Memory B cell (primary cell): ENCODE data around the gene GFPT2.

Experiments used
- ATAC-seq: fragments of 150-1000 bp; cut with Tn5 transposase; 2 replicates; pipeline ENCODE4 v1.10.0; 2021; ENCODE audit warnings: low read depth, mild to moderate bottlenecking, moderate library complexity
- DNase-seq, 2 donors: peaks; one replicate each; pipeline ENCODE4 v3.0.0; 2022; ENCODE audit warnings: low spot score in 2 of 2
- H3K27ac Mint-ChIP-seq: one replicate; pipeline ENCODE4 v1.8.0; 2022; ENCODE audit warnings: mild to moderate bottlenecking, moderate library complexity, mixed read lengths
- H3K27me3 Mint-ChIP-seq: one replicate; pipeline ENCODE4 v1.8.0; 2022; ENCODE audit warnings: mixed read lengths
- H3K36me3 Mint-ChIP-seq: one replicate; pipeline ENCODE4 v1.8.0; 2022; ENCODE audit warnings: mild to moderate bottlenecking, mixed read lengths
- H3K4me1 Mint-ChIP-seq: one replicate; pipeline ENCODE4 v1.8.0; 2022; ENCODE audit warnings: mixed read lengths
- H3K4me3 Mint-ChIP-seq: one replicate; pipeline ENCODE4 v1.8.0; 2022; ENCODE audit warnings: mild to moderate bottlenecking, moderate library complexity, mixed read lengths
- H3K9me3 Mint-ChIP-seq: one replicate; pipeline ENCODE4 v1.8.0; 2022; ENCODE audit warnings: mixed read lengths

GFPT2 gene

GRCh38 chr5:180370861-180371641 is 17.9 kb upstream of the GFPT2 start:
- no peaks in the 10 kb centered on the region for H3K9me3 Mint-ChIP-seq
- H3K4me1 Mint-ChIP-seq, result no peaks in the 10 kb centered on the region
- H3K27me3 Mint-ChIP-seq, result peaks cover 6% of the 10 kb centered on the region
- no peak overlapping the region for H3K4me3 Mint-ChIP-seq
- H3K36me3 Mint-ChIP-seq, result no peaks in the 10 kb centered on the region
- no peak overlapping the region for H3K27ac Mint-ChIP-seq
- ATAC-seq, result no peak
- DNase-seq, result no peak

- H3K36me3 Mint-ChIP-seq, result no peaks in the 10 kb centered on the region
- no peak for ATAC-seq
Observed at GRCh38 chr5:180367991-180368390, 14.9 kb upstream of the GFPT2 start.

GRCh38 chr5:180367300-180367699 is 14.2 kb upstream of the GFPT2 start:
- H3K36me3 Mint-ChIP-seq, result no peaks in the 10 kb centered on the region

More at GRCh38 chr5:180367991-180368390, 14.9 kb upstream of the GFPT2 start:
- no peaks in the 10 kb centered on the region for H3K9me3 Mint-ChIP-seq
- DNase-seq, result no peak
- no peak overlapping the region for H3K27ac Mint-ChIP-seq
- no peaks in the 10 kb centered on the region for H3K4me1 Mint-ChIP-seq
- no peak overlapping the region for H3K4me3 Mint-ChIP-seq
- H3K27me3 Mint-ChIP-seq, result peaks cover 10% of the 10 kb centered on the region

GRCh38 chr5:180366326-180366725 is 13.2 kb upstream of the GFPT2 start:
- H3K27ac Mint-ChIP-seq, result no peak overlapping the region
- ATAC-seq (no peak), DNase-seq (no peak)
- H3K9me3 Mint-ChIP-seq, result no peaks in the 10 kb centered on the region
- H3K27me3 Mint-ChIP-seq, result peaks cover 10% of the 10 kb centered on the region
- H3K4me3 Mint-ChIP-seq, result no peak overlapping the region
- no peaks in the 10 kb centered on the region for H3K36me3 Mint-ChIP-seq
- no peaks in the 10 kb centered on the region for H3K4me1 Mint-ChIP-seq

More at GRCh38 chr5:180367300-180367699, 14.2 kb upstream of the GFPT2 start:
- no peak overlapping the region for H3K4me3 Mint-ChIP-seq
- no peaks in the 10 kb centered on the region for H3K4me1 Mint-ChIP-seq
- DNase-seq (no peak), ATAC-seq (no peak)
- no peaks in the 10 kb centered on the region for H3K9me3 Mint-ChIP-seq
- no peak overlapping the region for H3K27ac Mint-ChIP-seq
- peaks cover 10% of the 10 kb centered on the region for H3K27me3 Mint-ChIP-seq

- ATAC-seq, result no peak
- no peak overlapping the region for H3K27ac Mint-ChIP-seq
Observed at GRCh38 chr5:180365829-180366228, 12.7 kb upstream of the GFPT2 start.

GRCh38 chr5:180364306-180364856 is 11.2 kb upstream of the GFPT2 start:
- H3K27me3 Mint-ChIP-seq, result peaks cover 6% of the 10 kb centered on the region
- no peak overlapping the region for H3K4me3 Mint-ChIP-seq
- DNase-seq (no peak), ATAC-seq (no peak)
- H3K9me3 Mint-ChIP-seq, result no peaks in the 10 kb centered on the region
- H3K27ac Mint-ChIP-seq, result no peak overlapping the region
- no peaks in the 10 kb centered on the region for H3K4me1 Mint-ChIP-seq
- H3K36me3 Mint-ChIP-seq, result no peaks in the 10 kb centered on the region

More at GRCh38 chr5:180365829-180366228, 12.7 kb upstream of the GFPT2 start:
- DNase-seq, result no peak
- Mint-ChIP-seq H3K27me3 (peaks cover 10% of the 10 kb centered on the region), H3K4me1 (no peaks in the 10 kb centered on the region), H3K4me3 (no peak overlapping the region), H3K9me3 (no peaks in the 10 kb centered on the region), H3K36me3 (no peaks in the 10 kb centered on the region)

GRCh38 chr5:180360078-180360957 is 7.2 kb upstream of the GFPT2 start:
- Mint-ChIP-seq H3K4me3 (no peak overlapping the region), H3K27ac (no peak overlapping the region), H3K4me1 (no peaks in the 10 kb centered on the region), H3K36me3 (no peaks in the 10 kb centered on the region), H3K9me3 (peaks cover 4% of the 10 kb centered on the region), H3K27me3 (peaks cover 16% of the 10 kb centered on the region)
- ATAC-seq (no peak), DNase-seq (no peak)

GRCh38 chr5:180358694-180359093 is 5.6 kb upstream of the GFPT2 start:
- ATAC-seq (no peak), DNase-seq (no peak)
- Mint-ChIP-seq H3K9me3 (peaks cover 4% of the 10 kb centered on the region), H3K4me3 (no peak overlapping the region), H3K27ac (no peak overlapping the region), H3K36me3 (no peaks in the 10 kb centered on the region), H3K27me3 (peaks cover 23% of the 10 kb centered on the region), H3K4me1 (peaks cover 5% of the 10 kb centered on the region)

- H3K36me3 Mint-ChIP-seq, result no peaks in the 10 kb centered on the region
- H3K9me3 Mint-ChIP-seq, result peaks cover 4% of the 10 kb centered on the region
- H3K27me3 Mint-ChIP-seq, result peaks cover 23% of the 10 kb centered on the region
Observed at GRCh38 chr5:180358179-180358578, 5.0 kb upstream of the GFPT2 start.

GRCh38 chr5:180354966-180355365 is 1.8 kb upstream of the GFPT2 start:
- peaks cover 31% of the 10 kb centered on the region for H3K27me3 Mint-ChIP-seq
- H3K36me3 Mint-ChIP-seq, result no peaks in the 10 kb centered on the region
- H3K9me3 Mint-ChIP-seq, result peaks cover 4% of the 10 kb centered on the region
- no peak overlapping the region for H3K4me3 Mint-ChIP-seq
- H3K27ac Mint-ChIP-seq, result no peak overlapping the region
- ATAC-seq, result no peak
- H3K4me1 Mint-ChIP-seq, result peaks cover 5% of the 10 kb centered on the region
- no peak for DNase-seq

More at GRCh38 chr5:180358179-180358578, 5.0 kb upstream of the GFPT2 start:
- Mint-ChIP-seq H3K4me3 (no peak overlapping the region), H3K4me1 (peaks cover 5% of the 10 kb centered on the region), H3K27ac (no peak overlapping the region)
- no peak for ATAC-seq
- DNase-seq, result no peak

- peaks cover 5% of the 10 kb centered on the region for H3K4me1 Mint-ChIP-seq
- H3K9me3 Mint-ChIP-seq, result peaks cover 4% of the 10 kb centered on the region
- H3K27me3 Mint-ChIP-seq, result peaks cover 34% of the 10 kb centered on the region
- H3K4me3 Mint-ChIP-seq, result peak overlapping the region; percentile 70
- no peaks in the 10 kb centered on the region for H3K36me3 Mint-ChIP-seq
- no peak for DNase-seq
- no peak overlapping the region for H3K27ac Mint-ChIP-seq
- no peak for ATAC-seq
Observed at GRCh38 chr5:180353980-180354452, 880 bp upstream of the GFPT2 start.

- Mint-ChIP-seq H3K9me3 (no peaks in the 10 kb centered on the region), H3K27ac (no peak overlapping the region), H3K27me3 (peaks cover 36% of the 10 kb centered on the region), H3K4me3 (peak overlapping the region; percentile 72), H3K4me1 (peaks cover 5% of the 10 kb centered on the region), H3K36me3 (no peaks in the 10 kb centered on the region)
- no peak for ATAC-seq
- peak in 1 of 2 donors; percentile 29 for DNase-seq
Observed at GRCh38 chr5:180352116-180353047, 754 bp downstream of the GFPT2 start.
